H9 (cell line): ENCODE results near the gene PITPNM1. TPM values are rescaled to one million over a fixed set of nuclear protein-coding genes. Genes with fewer than 3 reads are reported as not detected.

ENCODE experiments used
- DNase-seq: peaks from one replicate; pipeline ENCODE4 v3.0.0-alpha.2; 2017
- H2AFZ ChIP-seq: one replicate; pipeline ENCODE4 v1.6.1; 2013; ENCODE audit warnings: mild to moderate bottlenecking, low read length, control low read depth, moderate library complexity
- H2AK5ac ChIP-seq: 2 replicates; pipeline ENCODE4 v1.6.1; 2013; ENCODE audit warnings: low read length, control low read depth, mixed read lengths; ENCODE audit not compliant: insufficient read length
- H2BK120ac ChIP-seq: one replicate; pipeline ENCODE4 v1.6.1; 2013; ENCODE audit warnings: low read depth, mild to moderate bottlenecking, low read length, control low read depth, inconsistent platforms; ENCODE audit not compliant: poor library complexity, severe bottlenecking
- H2BK12ac ChIP-seq: 2 replicates; pipeline ENCODE4 v1.6.1; 2013; ENCODE audit warnings: low read length, control low read depth, mixed read lengths, low read depth; ENCODE audit not compliant: insufficient read length
- H2BK15ac ChIP-seq: 2 replicates; pipeline ENCODE4 v1.6.1; 2013; ENCODE audit warnings: low read depth, low read length, control low read depth
- H2BK20ac ChIP-seq: one replicate; pipeline ENCODE4 v1.6.1; 2013; ENCODE audit warnings: low read depth, mild to moderate bottlenecking, low read length, control low read depth, inconsistent platforms; ENCODE audit not compliant: poor library complexity, severe bottlenecking
- H2BK5ac ChIP-seq: 2 replicates; pipeline ENCODE4 v1.6.1; 2013; ENCODE audit warnings: low read length, control low read depth, mixed read lengths; ENCODE audit not compliant: insufficient read length
- H3K14ac ChIP-seq: 2 replicates; pipeline ENCODE4 v1.6.1; 2013; ENCODE audit warnings: low read length, control low read depth; ENCODE audit not compliant: insufficient read depth
- H3K18ac ChIP-seq: 2 replicates; pipeline ENCODE4 v1.6.1; 2013; ENCODE audit warnings: low read depth, mild to moderate bottlenecking, mixed read lengths, low read length, control low read depth; ENCODE audit not compliant: insufficient read length
- H3K23ac ChIP-seq: 2 replicates; pipeline ENCODE4 v1.6.1; 2013; ENCODE audit warnings: low read length, control low read depth, mixed read lengths, low read depth; ENCODE audit not compliant: insufficient read length
- H3K23me2 ChIP-seq: 2 replicates; pipeline ENCODE4 v1.6.1; 2013; ENCODE audit warnings: low read depth, mild to moderate bottlenecking, mixed read lengths, low read length, control low read depth; ENCODE audit not compliant: insufficient read length, poor library complexity, severe bottlenecking
- H3K27ac ChIP-seq: 2 replicates; pipeline ENCODE4 v1.5.1; 2013; ENCODE audit warnings: low read length, control low read depth, mixed read lengths, low read depth; ENCODE audit not compliant: insufficient read length
- H3K27me3 ChIP-seq: 2 replicates; pipeline ENCODE4 v1.6.1; 2013; ENCODE audit warnings: low read length, control low read depth, inconsistent platforms; ENCODE audit not compliant: insufficient read depth
- H3K4ac ChIP-seq: 2 replicates; pipeline ENCODE4 v1.6.1; 2013; ENCODE audit warnings: low read depth, mild to moderate bottlenecking, control low read depth, inconsistent platforms, low read length, moderate library complexity
- H3K4me1 ChIP-seq: 2 replicates; pipeline ENCODE4 v1.6.1; 2013; ENCODE audit warnings: low read length, control low read depth, inconsistent platforms; ENCODE audit not compliant: insufficient read depth
- H3K4me2 ChIP-seq: 2 replicates; pipeline ENCODE4 v1.6.1; 2013; ENCODE audit warnings: low read length, control low read depth, mixed read lengths; ENCODE audit not compliant: insufficient read length, insufficient read depth
- H3K56ac ChIP-seq: 2 replicates; pipeline ENCODE4 v1.6.1; 2013; ENCODE audit warnings: low read depth, mild to moderate bottlenecking, mixed read lengths, low read length, control low read depth; ENCODE audit not compliant: insufficient read length
- H3K79me1 ChIP-seq: 2 replicates; pipeline ENCODE4 v1.6.1; 2013; ENCODE audit warnings: low read depth, mild to moderate bottlenecking, moderate library complexity, low read length, control low read depth, inconsistent platforms; ENCODE audit not compliant: insufficient read depth, poor library complexity, severe bottlenecking
- H3K79me2 ChIP-seq: 2 replicates; pipeline ENCODE4 v1.6.1; 2013; ENCODE audit warnings: low read length, control low read depth, inconsistent platforms; ENCODE audit not compliant: insufficient read depth
- H3K9ac ChIP-seq: 2 replicates; pipeline ENCODE4 v1.6.1; 2013; ENCODE audit warnings: low read length, control low read depth, mixed read lengths; ENCODE audit not compliant: insufficient read length; ENCODE audit errors: extremely low read depth
- H3K9me3 ChIP-seq: one replicate; pipeline ENCODE4 v1.6.1; 2013; ENCODE audit warnings: low read depth, low read length, inconsistent platforms; ENCODE audit not compliant: control insufficient read depth
- H3T11ph ChIP-seq: one replicate; pipeline ENCODE4 v1.6.1; 2013; ENCODE audit warnings: mild to moderate bottlenecking, low read length, control low read depth, inconsistent platforms
- H4K20me1 ChIP-seq: one replicate; pipeline ENCODE4 v1.6.1; 2013; ENCODE audit not compliant: control insufficient read depth, insufficient read length, insufficient read depth
- H4K5ac ChIP-seq: 2 replicates; pipeline ENCODE4 v1.6.1; 2013; ENCODE audit warnings: low read depth, mild to moderate bottlenecking, mixed read lengths, low read length, control low read depth; ENCODE audit not compliant: insufficient read length
- H4K8ac ChIP-seq: replicated peaks from 2 replicates; pipeline ENCODE4 v1.6.1; 2013; ENCODE audit warnings: low read length, control low read depth, mixed read lengths, low read depth; ENCODE audit not compliant: insufficient read length
- H4K91ac ChIP-seq: 2 replicates; pipeline ENCODE4 v1.6.1; 2013; ENCODE audit warnings: low read depth, mild to moderate bottlenecking, moderate library complexity, mixed read lengths, low read length, control low read depth; ENCODE audit not compliant: insufficient read length
- H3K27ac Mint-ChIP-seq, 3 experiments: 2 replicates in 2 of 3; 3 replicates in 1 of 3; pipeline ENCODE4 v1.8.0; 2020 to 2021; ENCODE audit warnings: mixed read lengths in 3 of 3, mild to moderate bottlenecking in 1 of 3, moderate library complexity in 1 of 3
- H3K27me3 Mint-ChIP-seq: 2 replicates; pipeline ENCODE4 v1.8.0; 2021; ENCODE audit warnings: low read depth, mild to moderate bottlenecking, moderate library complexity, mixed read lengths
- H3K36me3 Mint-ChIP-seq, 3 experiments: 2 replicates in 2 of 3; 3 replicates in 1 of 3; pipeline ENCODE4 v1.8.0; 2020 to 2021; ENCODE audit warnings: low read depth in 3 of 3, mixed read lengths in 3 of 3; ENCODE audit not compliant: insufficient read depth in 1 of 3
- H3K4me1 Mint-ChIP-seq, 2 experiments: 2 replicates each; pipeline ENCODE4 v1.8.0; 2020; ENCODE audit warnings: mixed read lengths in 2 of 2
- H3K4me3 Mint-ChIP-seq, 2 experiments: 2 replicates in 1 of 2; 3 replicates in 1 of 2; pipeline ENCODE4 v1.8.0; 2020 to 2021; ENCODE audit warnings: mild to moderate bottlenecking in 2 of 2, mixed read lengths in 2 of 2, moderate library complexity in 1 of 2
- H3K9me3 Mint-ChIP-seq, 2 experiments: 2 replicates in 1 of 2; 3 replicates in 1 of 2; pipeline ENCODE4 v1.8.0; 2020; ENCODE audit warnings: mild to moderate bottlenecking in 2 of 2, mixed read lengths in 2 of 2, moderate library complexity in 1 of 2
- WGBS: extraction: QIAGEN DNeasy Blood & Tissue Kit; methylation state at CpG from one replicate; pipeline ENCODE4 v1.1.7; 2013; ENCODE audit warnings: missing lambda C conversion rate, low lambda C conversion rate, mixed read lengths; ENCODE audit not compliant: insufficient read length; ENCODE audit errors: extremely low coverage; 5-methylcytosine and 5-hydroxymethylcytosine counted together
- total RNA-seq: library from RNA; stranded (reverse); gene quantifications from 2 replicates; pipeline ENCODE4 v1.2.1, GENCODE V29; 2021
- TF ChIP-seq, protein P1 (sequence below): fragments of 200-600 bp; sonication (generic); conservative IDR thresholded peaks from 3 replicates; pipeline ENCODE4 v1.8.0; 2021; ENCODE audit warnings: antibody characterized with exemption, mild to moderate bottlenecking

The PITPNM1 gene
- total RNA-seq, 1 experiment from 2014 or later, result 43.5 TPM

GRCh38 chr11:67523556-67524479, 18.7 kb upstream of the PITPNM1 start:
- Mint-ChIP-seq H3K9me3 (peaks cover 0 to 2% of the 10 kb centered on the region in 2 experiments; a peak in 1 of 5 replicates), H3K36me3 (no peaks in the 10 kb centered on the region; a peak in 2 of 7 replicates), H3K27ac (no peak overlapping the region), H3K4me1 (no peaks in the 10 kb centered on the region; a peak in 1 of 4 replicates), H3K4me3 (no peak overlapping the region), H3K27me3 (peaks cover 25% of the 10 kb centered on the region)
- TF ChIP-seq, protein P1, sequence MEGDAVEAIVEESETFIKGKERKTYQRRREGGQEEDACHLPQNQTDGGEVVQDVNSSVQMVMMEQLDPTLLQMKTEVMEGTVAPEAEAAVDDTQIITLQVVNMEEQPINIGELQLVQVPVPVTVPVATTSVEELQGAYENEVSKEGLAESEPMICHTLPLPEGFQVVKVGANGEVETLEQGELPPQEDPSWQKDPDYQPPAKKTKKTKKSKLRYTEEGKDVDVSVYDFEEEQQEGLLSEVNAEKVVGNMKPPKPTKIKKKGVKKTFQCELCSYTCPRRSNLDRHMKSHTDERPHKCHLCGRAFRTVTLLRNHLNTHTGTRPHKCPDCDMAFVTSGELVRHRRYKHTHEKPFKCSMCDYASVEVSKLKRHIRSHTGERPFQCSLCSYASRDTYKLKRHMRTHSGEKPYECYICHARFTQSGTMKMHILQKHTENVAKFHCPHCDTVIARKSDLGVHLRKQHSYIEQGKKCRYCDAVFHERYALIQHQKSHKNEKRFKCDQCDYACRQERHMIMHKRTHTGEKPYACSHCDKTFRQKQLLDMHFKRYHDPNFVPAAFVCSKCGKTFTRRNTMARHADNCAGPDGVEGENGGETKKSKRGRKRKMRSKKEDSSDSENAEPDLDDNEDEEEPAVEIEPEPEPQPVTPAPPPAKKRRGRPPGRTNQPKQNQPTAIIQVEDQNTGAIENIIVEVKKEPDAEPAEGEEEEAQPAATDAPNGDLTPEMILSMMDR, result no peak
- Histone ChIP-seq H4K8ac (no peak overlapping the region), H3T11ph (no peak overlapping the region), H3K4ac (no peak overlapping the region), H3K23ac (no peak overlapping the region), H2BK120ac (no peak overlapping the region), H2BK20ac (no peak overlapping the region), H3K79me2 (no peaks in the 10 kb centered on the region), H2AK5ac (no peak overlapping the region), H2BK15ac (peak overlapping the region; percentile 54; the same call in 1 of the 2 replicates), H3K4me2 (no peak overlapping the region), H2BK12ac (no peak overlapping the region), H3K18ac (no peak overlapping the region), H3K9ac (no peak overlapping the region), H4K20me1 (no peaks in the 10 kb centered on the region), H3K4me1 (no peaks in the 10 kb centered on the region), H2AFZ (no peak overlapping the region), H3K14ac (no peak overlapping the region; the same call in 1 of the 2 replicates), H4K91ac (no peak overlapping the region), H4K5ac (no peak overlapping the region), H3K23me2 (no peaks in the 10 kb centered on the region), H3K27ac (no peak overlapping the region), H2BK5ac (no peak overlapping the region), H3K79me1 (no peaks in the 10 kb centered on the region), H3K9me3 (no peaks in the 10 kb centered on the region), H3K56ac (no peak overlapping the region), H3K27me3 (no peaks in the 10 kb centered on the region)
- WGBS, result no CpG with 5 or more reads among the region's 25 CpGs
- no peak for DNase-seq
